ENCODE results near the gene CMTR2. TPM values are rescaled to one million over a fixed set of nuclear protein-coding genes. Genes with fewer than 3 reads are reported as not detected.

CMTR2 gene
- total RNA-seq, 1 experiment from 2014 or later, result 15.5 TPM

DNA sequence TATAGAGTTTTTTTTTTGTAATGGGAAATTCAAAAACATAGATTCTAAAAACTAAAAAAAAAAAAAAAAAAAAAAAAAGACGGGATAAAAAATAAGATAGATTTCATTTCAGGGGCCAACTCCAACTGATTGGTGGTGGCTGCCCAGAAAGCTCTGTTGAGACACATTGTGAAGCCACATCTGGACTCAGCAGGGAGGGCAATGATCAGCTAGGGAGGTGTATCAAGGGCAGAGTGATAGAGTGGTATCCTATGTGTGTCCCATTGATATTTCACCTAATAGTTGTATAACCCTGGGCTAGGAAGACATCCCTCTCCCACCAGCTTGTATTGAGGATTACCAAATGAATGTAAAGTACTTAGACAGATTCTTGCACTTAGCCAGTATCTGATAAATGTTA lies 6.7 kb upstream of the CMTR2 start:
- H4K91ac ChIP-seq (ENCODE audit: insufficient read length, low read depth, low read length), result no peak overlapping the region
- no peak overlapping the region for H3K27ac ChIP-seq (ENCODE audit: insufficient read length, low read depth, low read length)
- H3K18ac ChIP-seq (ENCODE audit: insufficient read length, low read depth, low read length), result no peak overlapping the region
- no peaks in the 10 kb centered on the region for H3K4me1 ChIP-seq (ENCODE audit: insufficient read depth, low read length)
- WGBS (ENCODE audit: extremely low coverage, insufficient read length, low lambda C conversion rate), result no CpG with 5 or more reads among the region's 1 CpG
- no peak overlapping the region for H4K8ac ChIP-seq (replicated peaks; ENCODE audit: insufficient read length, low read depth, low read length)
- no peak overlapping the region for H2BK15ac ChIP-seq (ENCODE audit: low read depth, low read length)
- H3K14ac ChIP-seq (ENCODE audit: insufficient read depth, low read length), result no peak overlapping the region
- H3K23me2 ChIP-seq (ENCODE audit: insufficient read length, low read depth, low read length, poor library complexity, severe bottlenecking), result no peaks in the 10 kb centered on the region
- no peak overlapping the region for H2BK20ac ChIP-seq (ENCODE audit: low read depth, low read length, poor library complexity, severe bottlenecking)
- no peak overlapping the region for H3K4ac ChIP-seq (ENCODE audit: low read depth, low read length)
- H3K9me3 Mint-ChIP-seq, result peaks cover 0 to 5% of the 10 kb centered on the region in 2 experiments; a peak in 1 of 5 replicates
- no peak overlapping the region for H2BK120ac ChIP-seq (ENCODE audit: low read depth, low read length, poor library complexity, severe bottlenecking)
- H3T11ph ChIP-seq (ENCODE audit: low read length), result no peak overlapping the region
- TF ChIP-seq, protein P1, sequence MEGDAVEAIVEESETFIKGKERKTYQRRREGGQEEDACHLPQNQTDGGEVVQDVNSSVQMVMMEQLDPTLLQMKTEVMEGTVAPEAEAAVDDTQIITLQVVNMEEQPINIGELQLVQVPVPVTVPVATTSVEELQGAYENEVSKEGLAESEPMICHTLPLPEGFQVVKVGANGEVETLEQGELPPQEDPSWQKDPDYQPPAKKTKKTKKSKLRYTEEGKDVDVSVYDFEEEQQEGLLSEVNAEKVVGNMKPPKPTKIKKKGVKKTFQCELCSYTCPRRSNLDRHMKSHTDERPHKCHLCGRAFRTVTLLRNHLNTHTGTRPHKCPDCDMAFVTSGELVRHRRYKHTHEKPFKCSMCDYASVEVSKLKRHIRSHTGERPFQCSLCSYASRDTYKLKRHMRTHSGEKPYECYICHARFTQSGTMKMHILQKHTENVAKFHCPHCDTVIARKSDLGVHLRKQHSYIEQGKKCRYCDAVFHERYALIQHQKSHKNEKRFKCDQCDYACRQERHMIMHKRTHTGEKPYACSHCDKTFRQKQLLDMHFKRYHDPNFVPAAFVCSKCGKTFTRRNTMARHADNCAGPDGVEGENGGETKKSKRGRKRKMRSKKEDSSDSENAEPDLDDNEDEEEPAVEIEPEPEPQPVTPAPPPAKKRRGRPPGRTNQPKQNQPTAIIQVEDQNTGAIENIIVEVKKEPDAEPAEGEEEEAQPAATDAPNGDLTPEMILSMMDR (conservative IDR thresholded peaks at IDR 0.05), result no peak
- no peaks in the 10 kb centered on the region for H3K79me2 ChIP-seq (ENCODE audit: insufficient read depth, low read length)
- H3K36me3 Mint-ChIP-seq (ENCODE audit: insufficient read depth in 1 of 3, low read depth in 3 of 3), result no peaks in the 10 kb centered on the region
- peaks cover 26% of the 10 kb centered on the region for H3K27me3 Mint-ChIP-seq (ENCODE audit: low read depth)
- no peak overlapping the region for H3K4me2 ChIP-seq (ENCODE audit: insufficient read depth, insufficient read length, low read length)
- H3K4me1 Mint-ChIP-seq, result no peaks in the 10 kb centered on the region; a peak in 1 of 4 replicates
- no peak overlapping the region for H2BK5ac ChIP-seq (ENCODE audit: insufficient read length, low read length)
- no peaks in the 10 kb centered on the region for H3K27me3 ChIP-seq (ENCODE audit: insufficient read depth, low read length)
- H3K56ac ChIP-seq (ENCODE audit: insufficient read length, low read depth, low read length), result no peak overlapping the region
- no peaks in the 10 kb centered on the region for H3K79me1 ChIP-seq (ENCODE audit: insufficient read depth, low read depth, low read length, poor library complexity, severe bottlenecking)
- H2AK5ac ChIP-seq (ENCODE audit: insufficient read length, low read length), result no peak overlapping the region
- no peak overlapping the region for H3K4me3 Mint-ChIP-seq
- H3K9me3 ChIP-seq (ENCODE audit: control insufficient read depth, low read depth, low read length), result no peaks in the 10 kb centered on the region
- no peaks in the 10 kb centered on the region for H4K20me1 ChIP-seq (ENCODE audit: control insufficient read depth, insufficient read depth, insufficient read length)
- no peak overlapping the region for H4K5ac ChIP-seq (ENCODE audit: insufficient read length, low read depth, low read length)
- DNase-seq, result no peak
- H2AFZ ChIP-seq (ENCODE audit: low read length), result no peak overlapping the region
- no peak overlapping the region for H2BK12ac ChIP-seq (ENCODE audit: insufficient read length, low read depth, low read length)
- H3K9ac ChIP-seq (ENCODE audit: extremely low read depth, insufficient read length, low read length), result no peak overlapping the region
- H3K27ac Mint-ChIP-seq, result no peak overlapping the region
- H3K23ac ChIP-seq (ENCODE audit: insufficient read length, low read depth, low read length), result no peak overlapping the region

Data from H9 (cell line).